ENCODE results near the gene PCDHB2.
"Not testable (repeated sequence)": the region's sequence is repeated elsewhere in the genome, so short reads cannot be mapped to it uniquely, and the experiment has no call there.

PCDHB2 gene

GRCh38 chr5:141100243-141100805 lies 5.9 kb downstream of the PCDHB2 start, which contains the start of gene PCDHB3:
Gene PCDHB3, plus strand, starts transcription at chr5:141100473. Its CDS starts 177 bp downstream, at chr5:141100650.
- TF ChIP-seq, protein P1, sequence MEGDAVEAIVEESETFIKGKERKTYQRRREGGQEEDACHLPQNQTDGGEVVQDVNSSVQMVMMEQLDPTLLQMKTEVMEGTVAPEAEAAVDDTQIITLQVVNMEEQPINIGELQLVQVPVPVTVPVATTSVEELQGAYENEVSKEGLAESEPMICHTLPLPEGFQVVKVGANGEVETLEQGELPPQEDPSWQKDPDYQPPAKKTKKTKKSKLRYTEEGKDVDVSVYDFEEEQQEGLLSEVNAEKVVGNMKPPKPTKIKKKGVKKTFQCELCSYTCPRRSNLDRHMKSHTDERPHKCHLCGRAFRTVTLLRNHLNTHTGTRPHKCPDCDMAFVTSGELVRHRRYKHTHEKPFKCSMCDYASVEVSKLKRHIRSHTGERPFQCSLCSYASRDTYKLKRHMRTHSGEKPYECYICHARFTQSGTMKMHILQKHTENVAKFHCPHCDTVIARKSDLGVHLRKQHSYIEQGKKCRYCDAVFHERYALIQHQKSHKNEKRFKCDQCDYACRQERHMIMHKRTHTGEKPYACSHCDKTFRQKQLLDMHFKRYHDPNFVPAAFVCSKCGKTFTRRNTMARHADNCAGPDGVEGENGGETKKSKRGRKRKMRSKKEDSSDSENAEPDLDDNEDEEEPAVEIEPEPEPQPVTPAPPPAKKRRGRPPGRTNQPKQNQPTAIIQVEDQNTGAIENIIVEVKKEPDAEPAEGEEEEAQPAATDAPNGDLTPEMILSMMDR (IDR thresholded peaks at IDR 0.05; ENCODE audit: extremely low read depth, missing control alignments) = no peak
- no peak for DNase-seq (ENCODE audit: low spot score)

DNA sequence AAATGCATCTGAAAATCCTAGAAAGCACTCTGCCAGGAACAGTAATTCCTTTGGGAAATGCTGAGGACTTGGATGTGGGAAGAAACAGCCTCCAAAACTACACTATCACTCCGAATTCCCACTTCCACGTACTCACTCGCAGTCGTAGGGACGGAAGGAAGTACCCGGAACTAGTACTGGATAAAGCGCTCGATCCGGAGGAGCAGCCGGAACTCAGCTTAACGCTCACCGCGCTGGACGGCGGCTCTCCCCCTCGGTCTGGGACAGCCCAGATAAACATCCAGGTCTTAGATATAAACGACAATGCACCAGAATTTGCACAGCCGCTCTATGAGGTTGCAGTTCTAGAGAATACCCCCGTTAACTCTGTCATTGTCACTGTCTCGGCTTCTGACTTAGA lies 6.6 kb downstream of the PCDHB2 start:
- DNase-seq (ENCODE audit: low spot score) = no peak

GRCh38 chr5:141102070-141102469 lies 7.7 kb downstream of the PCDHB2 start:
- not testable (repeated sequence) for DNase-seq (ENCODE audit: low spot score)

More for the DNA sequence above, 6.6 kb downstream of the PCDHB2 start:
- TF ChIP-seq, protein P1 (IDR thresholded peaks at IDR 0.05; ENCODE audit: extremely low read depth, missing control alignments) = no peak

DNA sequence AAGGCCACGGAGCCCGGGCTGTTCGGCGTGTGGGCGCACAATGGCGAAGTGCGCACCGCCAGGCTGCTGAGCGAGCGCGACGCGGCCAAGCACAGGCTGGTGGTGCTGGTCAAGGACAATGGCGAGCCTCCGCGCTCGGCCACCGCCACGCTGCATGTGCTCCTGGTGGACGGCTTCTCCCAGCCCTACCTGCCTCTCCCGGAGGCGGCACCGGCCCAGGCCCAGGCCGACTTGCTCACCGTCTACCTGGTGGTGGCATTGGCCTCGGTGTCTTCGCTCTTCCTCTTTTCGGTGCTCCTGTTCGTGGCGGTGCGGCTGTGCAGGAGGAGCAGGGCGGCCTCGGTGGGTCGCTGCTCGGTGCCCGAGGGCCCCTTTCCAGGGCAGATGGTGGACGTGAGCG lies 8.1 kb downstream of the PCDHB2 start:
- not testable (repeated sequence) for DNase-seq (ENCODE audit: low spot score)

- DNase-seq (ENCODE audit: low spot score) = no peak
- TF ChIP-seq, protein P1 (IDR thresholded peaks at IDR 0.05; ENCODE audit: extremely low read depth, missing control alignments) = no peak
These were observed 10.9 kb downstream of the PCDHB2 start for GRCh38 chr5:141105350-141105749.

DNA sequence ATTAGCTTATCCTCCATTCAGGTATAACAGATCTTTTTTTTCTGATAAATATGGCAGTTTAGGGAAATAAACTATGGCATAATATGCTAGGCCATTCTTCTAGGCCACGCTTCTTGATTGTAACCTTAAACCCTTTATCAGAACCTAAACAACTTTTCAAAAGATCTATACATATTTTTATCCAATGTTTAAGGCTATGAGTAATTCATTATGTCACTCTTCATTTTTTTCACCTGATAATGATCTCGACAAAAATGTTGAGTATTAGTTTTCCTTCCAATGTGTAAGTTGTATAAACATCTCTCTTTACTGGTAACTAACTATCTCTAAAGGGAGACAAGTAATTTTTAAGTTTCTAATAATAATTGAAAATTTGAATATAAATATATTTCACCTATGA lies 24.8 kb downstream of the PCDHB2 start:
- TF ChIP-seq, protein P1 (IDR thresholded peaks at IDR 0.05; ENCODE audit: extremely low read depth, missing control alignments) = no peak
- no peak for DNase-seq (ENCODE audit: low spot score)

DNA sequence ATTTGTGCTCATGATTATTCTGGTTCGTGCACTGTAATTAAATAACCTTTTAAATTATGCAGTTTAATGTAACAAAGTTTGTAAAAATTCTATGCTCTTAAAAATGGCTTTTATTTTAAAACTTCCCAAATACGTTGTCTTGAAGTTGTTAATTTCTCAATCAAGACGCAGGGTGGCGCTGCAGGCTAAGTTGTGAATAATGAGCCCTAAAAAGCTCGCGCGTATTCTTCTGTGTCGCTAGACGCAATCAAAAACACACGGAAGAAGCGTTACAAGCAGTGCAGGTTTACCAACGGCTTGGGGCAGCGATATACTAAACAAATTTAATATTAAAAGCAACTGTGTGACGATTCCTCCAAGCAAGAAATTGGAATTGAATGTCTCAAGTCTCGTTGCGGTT lies 27.1 kb downstream of the PCDHB2 start, which contains the start of gene PCDHB4:
TSS of gene PCDHB4 (plus strand) at position 256 of the 400 bp plus-strand sequence. CDS start 181 bp downstream, outside the sequence.
- TF ChIP-seq, protein P1 (IDR thresholded peaks at IDR 0.05; ENCODE audit: extremely low read depth, missing control alignments) = no peak
- no peak for DNase-seq (ENCODE audit: low spot score)

- DNase-seq (ENCODE audit: low spot score) = no peak
- TF ChIP-seq, protein P1 (IDR thresholded peaks at IDR 0.05; ENCODE audit: extremely low read depth, missing control alignments) = no peak
These were observed 27.6 kb downstream of the PCDHB2 start for GRCh38 chr5:141121985-141122384.

GRCh38 chr5:141123396-141124135 lies 29.2 kb downstream of the PCDHB2 start:
- not testable (repeated sequence) for DNase-seq (ENCODE audit: low spot score)
